Islet of Langerhans (tissue), 1 donor: ENCODE data around the gene PER1.

Source experiments
- FAIRE-seq: peaks from one replicate; lab custom pipeline; 2011; peaks lifted over from hg19 to GRCh38; lab: Jason Lieb, UNC

Gene PER1

DNA sequence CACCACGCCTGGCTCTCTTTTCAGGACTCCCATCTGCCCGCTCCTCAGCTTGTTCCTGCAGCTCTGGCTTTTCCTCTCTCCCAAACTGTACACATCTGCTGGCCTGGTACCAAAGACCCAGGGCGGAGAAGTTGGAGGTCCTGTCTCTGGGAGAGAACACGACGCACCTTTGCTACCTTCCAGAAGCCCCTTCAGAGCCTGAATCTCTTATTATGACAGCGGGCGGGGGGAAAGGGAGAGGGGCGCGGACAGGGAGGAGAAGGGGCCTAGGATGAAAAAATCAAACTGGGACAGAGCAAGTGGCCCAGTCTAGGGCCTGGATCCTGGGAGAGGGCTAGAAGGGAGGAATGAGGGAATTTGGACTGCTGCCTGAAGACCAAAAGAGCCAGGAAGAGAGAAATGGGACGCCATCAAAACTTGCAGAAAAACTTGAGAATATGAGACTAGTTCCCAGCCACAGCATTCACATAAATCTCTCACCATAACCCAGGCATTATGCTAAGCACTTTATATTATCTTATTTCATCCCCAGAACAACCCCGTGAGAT is 2.5 kb upstream of the PER1 start:
- FAIRE-seq = no peak

DNA sequence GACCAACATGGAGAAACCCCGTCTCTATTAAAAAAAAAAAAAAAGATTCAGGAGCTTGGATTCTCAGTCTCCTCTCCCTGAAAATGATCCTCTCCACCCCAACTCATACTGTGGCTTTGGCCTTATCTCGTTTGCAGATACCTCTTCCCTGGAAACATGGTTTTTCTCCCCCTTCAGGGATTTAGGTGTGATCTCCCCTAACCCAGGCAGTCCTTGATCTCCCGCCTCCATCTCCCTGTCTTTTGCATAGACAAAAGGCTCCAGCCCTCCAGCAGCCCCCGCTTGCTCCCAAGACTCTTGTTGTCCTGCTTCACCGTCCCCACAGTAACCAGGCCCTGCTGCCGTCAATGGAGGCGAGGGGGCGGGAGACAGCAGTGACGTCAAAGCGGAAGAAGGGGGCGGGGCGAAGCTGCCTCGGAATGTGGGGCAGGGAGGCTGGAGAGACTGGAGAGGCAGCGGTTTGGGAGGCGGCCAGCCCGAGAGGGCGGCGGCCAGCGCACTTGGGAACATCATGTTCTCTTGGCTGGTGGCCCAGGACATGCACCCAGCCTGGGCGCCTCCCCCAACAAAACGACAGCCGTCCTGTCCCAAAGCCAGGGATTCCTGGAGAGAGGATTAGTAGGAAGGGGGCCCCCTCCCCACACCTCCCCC is 1.9 kb upstream of the PER1 start:
- FAIRE-seq = no peak

DNA sequence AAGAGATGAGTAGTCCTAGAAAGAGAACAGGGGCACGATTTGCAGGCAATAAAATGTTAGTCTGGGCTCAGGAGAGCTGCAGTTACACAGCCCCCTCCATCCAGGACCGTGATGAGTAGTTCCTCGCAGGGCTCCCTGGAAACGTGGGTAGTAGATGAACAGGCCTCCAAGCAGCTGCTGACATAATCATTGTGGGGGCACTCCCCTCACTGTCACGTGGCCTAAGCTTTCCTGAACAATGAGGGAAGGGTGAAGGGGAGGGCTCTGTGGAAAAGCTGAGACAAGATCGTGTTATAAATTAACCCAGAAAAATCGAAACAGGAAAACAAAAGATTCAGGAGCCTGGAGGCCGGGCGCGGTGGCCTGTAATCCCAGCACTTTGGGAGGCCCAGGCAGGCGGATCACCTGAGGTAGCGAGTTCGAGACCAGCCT is 1.3 kb upstream of the PER1 start:
- FAIRE-seq = peak; percentile 94

DNA sequence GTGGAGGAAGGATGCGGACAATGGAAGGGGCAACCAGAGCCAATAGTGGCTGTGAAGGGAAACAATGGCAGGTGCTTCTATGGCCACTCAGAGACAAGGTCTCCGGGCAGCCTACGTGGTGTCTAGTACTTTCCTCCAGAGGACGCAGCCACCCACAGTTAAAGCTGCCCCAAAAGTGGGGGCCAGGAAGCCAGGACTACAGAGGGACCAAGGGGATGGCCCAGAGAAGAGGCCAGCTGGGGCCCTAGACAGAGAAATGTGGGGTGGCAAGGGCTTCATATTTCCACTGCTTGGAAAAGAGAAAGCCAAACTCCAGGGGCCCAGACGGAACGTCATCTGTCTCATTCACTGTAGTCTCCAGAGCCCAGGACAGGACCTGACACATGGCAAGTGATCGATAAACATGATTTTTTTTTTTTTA is 837 bp upstream of the PER1 start:
- no peak for FAIRE-seq

DNA sequence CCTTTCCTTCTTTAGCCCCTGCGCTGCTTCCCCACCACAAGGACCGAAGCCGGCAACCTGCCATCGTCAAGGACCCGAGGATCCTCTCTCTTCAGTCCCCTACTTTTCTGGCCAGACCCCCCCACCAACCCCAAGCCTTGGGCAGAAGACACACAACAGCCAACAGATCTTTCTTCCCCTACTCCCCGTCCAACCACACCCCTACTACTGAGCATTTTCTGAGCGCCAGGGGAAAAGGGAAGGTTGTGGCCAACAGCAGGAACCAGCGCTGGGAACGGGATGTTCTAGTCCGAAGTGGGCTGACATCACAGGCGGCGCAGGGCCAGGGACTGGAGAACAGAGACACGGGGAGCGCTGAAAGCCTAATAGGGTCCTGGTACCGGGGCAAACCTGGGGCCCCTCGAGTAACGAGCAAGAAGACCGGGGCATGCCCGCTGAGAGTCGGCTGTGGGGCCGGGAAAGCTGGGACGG is 528 bp downstream of the PER1 start:
- FAIRE-seq = no peak

DNA sequence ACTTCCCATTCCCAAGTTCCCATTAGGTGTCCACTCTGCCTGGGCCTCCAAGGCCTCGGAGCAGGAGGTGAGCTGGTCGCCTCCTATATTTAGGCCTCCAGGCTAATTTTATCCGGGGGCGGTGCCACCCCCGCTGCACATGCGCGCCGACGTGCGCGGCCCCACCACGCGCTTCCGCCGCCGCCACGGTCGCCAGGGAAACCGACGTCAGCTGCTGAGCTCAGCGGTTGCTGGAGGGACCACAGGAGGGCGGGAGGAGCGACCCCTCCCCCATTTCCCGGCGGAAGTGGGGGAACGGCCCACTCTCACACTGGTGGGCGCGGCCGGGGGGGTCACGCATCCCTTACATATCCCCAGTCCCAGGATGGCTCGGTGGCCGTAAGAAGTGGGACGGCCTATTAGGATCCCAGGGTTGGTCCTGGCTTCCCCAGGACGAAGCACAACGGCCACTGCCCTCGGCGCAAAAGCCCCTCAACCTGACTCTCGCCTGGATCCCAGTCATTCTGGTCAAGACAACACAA is 1.0 kb downstream of the PER1 start:
- FAIRE-seq = no peak

DNA sequence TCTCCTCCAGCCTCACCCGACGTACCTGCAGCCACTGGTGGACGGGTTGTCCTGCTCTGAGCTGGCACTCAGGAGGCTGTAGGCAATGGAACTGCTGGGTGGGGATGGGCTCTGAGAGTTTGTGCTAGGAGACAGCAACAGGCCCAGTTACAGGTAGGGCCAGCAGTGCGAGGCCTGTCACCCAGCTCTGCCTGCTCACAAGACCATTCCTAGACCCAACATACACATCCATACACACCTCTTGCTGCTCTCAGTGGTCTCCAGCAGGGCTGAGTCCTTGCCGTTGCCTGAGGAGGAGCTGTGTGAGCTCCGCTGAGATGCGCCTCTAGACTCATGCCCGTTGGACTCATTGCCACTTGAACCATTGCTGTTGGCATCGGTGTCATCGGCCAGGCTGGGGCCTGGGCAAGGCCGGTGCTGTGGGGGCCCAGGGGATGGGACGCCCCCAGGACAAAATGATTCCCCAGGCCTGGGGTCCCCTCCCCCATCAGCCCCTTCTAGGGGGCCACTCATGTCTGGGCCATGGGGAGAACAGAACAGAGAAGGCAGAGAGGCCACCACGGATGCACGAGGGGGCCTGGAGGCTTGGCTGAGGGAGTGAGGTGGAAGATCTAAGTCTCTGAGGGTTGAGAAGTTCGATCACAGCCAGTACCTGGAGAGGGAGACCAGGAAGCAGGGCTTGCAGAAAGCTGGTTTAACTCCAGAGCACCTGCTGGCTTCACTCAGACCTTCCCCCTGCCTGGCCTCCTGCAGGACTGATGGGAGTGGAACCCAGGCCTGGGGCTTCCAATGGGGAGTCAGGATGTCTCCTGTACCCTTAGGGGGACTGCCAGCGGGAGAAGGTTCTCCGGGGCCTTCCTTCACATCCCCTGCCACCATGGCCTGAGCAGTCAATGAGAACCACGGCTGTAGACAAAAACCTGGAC is 1.7 kb downstream of the PER1 start:
- no peak for FAIRE-seq

DNA sequence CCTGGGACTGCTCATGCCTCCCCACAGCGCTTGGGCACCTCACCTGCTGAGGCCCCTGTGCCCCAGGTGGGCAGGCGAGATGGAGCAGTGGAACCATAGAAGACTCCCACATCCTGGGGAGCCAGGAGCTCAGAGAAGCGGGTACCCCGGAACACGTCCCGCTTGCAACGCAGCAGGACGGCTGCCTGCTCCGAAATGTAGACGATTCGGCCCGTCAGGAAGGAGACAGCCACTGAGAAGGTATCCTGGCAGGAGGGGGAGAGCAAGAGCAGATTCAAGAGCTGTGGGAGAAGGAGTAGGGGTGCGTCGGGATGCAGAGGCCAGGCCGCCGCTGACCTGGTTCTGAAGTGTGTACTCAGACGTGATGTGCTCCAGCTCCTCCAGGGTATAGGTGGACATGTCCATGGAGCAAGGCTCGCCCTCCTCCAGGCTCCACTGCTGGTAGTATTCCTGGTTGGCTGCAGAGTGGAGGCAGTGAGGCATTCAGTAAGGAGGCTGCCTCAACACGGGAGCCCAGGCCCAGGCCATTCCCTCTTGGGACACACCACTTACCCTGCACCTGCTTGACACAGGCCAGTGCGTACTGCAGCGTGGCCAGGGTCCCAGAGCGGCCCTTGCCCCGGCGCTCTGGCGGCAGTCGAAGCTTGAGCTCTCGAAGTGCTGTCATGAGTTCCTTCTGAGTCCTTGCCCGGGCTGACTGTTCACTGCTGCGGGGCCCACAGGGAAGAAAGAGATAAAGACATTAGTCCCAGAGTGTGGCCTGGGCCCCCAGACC is 2.6 kb downstream of the PER1 start:
- no peak for FAIRE-seq

DNA sequence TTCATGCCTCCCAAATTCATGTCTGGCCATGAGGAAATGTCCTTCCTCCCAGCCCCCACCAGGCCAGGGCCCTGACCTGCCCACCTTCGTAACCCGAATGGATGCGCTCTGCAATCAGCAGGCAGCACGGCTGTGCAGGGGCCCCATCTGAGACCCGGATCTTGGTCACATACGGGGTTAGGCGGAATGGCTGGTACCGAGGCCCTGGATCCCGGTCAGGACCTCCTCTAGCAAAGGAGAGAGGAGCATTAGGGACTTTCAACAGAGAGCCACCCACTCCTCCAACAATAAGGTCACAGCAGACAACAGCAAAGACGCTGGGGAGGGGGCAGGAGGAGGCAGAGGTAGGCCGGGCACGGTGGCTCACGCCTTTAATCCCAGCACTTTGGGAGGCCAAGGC is 3.6 kb downstream of the PER1 start:
- FAIRE-seq = no peak

DNA sequence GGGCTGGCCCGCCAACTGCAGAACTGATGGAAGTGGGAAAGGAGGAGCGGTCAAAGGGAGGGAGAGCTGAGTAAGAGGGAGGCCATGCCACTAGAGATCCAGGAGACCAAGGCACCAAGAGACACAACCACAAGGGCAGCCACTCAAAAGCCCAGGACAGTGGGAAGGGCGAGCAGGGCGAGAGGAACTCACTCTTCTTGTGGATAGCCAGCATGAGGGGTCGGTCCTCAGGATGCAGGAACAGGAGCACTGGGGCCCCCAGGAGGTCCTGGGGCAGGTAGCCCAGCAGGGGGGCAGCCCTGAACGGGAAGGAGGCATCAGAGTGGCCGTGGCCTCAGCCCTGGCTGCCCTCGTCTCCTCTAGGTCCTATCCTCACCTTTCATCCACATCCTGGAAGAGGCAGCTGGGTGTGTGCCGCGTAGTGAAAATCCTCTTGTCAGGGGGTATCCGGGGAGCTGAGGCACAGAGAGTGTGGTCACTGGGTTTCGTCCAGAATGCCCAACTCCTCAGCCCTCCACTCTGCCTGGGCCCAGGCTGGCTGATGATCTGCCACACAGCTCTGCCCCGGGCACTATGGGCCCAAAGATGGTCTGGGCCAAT is 4.3 kb downstream of the PER1 start:
- FAIRE-seq = no peak

DNA sequence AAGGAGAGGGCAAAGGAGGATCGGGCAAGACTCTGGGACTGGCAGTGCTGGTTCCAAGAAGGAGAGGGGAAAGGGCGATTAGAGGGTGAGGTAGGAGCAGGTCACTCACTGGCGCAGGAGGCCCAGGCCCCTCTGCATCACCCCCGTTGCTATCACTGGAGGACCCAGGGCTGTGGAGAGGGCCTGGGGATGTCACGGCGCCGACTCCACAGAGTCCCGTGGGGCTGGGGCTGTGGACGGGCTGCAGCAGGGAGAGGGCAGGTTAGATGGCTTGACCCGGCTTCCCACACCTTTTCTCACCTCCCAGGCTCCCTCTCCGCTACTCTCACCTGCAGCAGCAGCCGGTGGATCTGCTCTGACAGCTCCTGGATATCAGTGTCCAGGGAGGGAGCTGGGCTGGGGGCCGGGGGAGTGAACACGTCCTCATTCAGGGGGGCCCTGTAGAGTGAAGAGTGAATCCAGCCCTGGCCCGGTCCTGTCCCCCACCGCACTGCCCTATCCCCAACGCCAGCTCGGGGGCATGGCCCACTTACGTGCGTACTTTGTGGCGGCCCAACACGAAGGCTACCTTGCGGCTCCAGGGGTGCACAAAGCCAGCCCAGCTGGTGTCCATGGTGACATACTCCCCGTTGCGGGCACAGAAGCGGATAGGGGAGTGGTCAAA is 4.9 kb downstream of the PER1 start:
- FAIRE-seq = no peak

DNA sequence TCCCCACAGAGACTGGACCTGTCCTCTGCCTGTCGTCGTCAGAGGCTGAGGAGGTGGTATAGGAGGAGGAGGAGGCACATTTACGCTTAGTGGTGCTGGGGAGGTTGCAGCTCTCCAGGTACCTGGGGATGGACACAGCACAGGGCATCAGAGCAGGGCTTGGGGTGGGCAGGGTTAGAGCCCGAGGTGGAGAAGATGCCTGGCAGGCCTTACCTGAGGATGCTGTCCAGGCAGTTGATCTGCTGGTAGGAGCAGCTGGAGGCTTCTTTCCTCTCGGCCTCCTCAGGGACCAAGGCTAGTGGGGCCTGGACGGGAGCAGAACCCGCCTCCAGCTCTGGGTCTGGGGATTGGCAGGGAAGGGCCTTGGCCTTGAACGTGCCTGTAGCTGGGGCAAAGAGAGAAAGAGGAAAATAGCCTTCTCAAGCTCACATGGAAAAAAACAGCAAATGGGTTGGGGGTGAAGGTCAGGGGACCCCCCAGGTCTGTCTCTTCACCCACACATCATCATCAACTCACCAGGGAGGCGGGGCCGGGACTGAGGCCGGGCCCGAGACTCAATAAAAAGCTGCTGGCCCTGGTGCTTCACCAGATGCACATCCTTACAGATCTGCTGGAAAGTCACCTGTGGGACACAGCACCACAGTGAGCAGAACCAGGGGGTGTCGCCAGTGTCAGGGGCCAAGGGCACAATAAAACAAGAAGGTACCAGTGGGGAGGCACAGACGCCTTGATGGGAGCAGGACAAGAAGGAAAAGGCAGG is 5.6 kb downstream of the PER1 start:
- no peak for FAIRE-seq

DNA sequence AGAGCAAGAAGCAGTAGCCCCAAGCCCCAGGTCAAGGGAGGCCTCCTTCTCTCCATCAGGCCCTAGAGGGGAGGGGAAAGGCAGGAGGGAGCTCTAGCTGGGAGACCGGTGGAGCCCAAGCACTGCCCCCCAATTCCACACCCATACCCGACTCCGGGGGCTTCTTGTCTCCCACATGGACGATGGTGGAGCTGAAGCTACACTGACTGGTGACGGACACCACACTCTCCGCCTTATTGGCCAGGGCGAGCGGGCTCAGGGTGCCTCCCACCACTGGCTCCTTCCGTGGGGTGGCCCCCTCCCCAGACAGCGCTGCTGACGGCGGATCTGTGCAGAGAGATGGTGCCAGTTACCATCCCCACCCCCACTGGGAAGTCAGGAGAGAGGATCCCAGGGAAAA is 6.4 kb downstream of the PER1 start:
- FAIRE-seq = no peak

DNA sequence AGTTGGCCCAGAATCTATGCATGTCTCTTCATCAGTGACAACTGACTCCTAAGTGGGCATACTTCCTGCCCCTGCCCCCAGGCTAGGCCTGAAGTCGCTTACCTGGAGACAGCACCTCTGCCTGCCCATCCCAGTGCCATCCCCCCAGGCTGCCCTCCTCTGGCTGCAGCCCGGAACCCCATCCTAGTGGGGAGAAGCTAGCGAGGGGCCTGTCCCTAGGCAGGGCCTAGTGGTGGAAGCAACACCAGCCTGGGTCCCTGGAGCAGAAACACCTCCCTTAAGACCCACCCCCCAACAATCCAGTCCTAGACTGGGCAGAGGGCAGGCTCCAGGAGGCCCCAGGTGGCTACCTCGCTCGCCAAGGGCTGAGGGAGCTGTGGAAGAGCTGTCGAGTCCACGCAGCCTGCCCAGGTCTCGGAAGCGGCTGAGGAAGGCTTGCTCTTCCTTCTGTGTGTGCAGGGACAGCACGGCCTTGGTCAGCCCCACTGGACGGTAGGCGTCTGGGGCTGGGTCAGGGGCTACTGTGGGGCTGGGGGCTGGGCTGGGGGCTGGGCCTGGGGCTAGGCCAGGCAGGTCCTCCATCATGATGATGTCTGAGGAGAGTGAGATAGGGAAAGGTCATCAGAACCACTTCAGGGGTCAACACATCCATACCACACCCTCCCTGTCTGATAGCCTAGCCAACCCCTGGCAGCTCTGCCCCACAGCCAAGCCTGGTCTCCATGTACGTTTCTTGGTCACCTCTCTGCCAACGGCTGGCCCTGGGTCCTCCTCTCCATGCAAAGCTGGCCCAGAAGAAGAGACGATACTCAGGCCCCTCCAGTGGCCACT is 7.6 kb downstream of the PER1 start:
- no peak for FAIRE-seq

DNA sequence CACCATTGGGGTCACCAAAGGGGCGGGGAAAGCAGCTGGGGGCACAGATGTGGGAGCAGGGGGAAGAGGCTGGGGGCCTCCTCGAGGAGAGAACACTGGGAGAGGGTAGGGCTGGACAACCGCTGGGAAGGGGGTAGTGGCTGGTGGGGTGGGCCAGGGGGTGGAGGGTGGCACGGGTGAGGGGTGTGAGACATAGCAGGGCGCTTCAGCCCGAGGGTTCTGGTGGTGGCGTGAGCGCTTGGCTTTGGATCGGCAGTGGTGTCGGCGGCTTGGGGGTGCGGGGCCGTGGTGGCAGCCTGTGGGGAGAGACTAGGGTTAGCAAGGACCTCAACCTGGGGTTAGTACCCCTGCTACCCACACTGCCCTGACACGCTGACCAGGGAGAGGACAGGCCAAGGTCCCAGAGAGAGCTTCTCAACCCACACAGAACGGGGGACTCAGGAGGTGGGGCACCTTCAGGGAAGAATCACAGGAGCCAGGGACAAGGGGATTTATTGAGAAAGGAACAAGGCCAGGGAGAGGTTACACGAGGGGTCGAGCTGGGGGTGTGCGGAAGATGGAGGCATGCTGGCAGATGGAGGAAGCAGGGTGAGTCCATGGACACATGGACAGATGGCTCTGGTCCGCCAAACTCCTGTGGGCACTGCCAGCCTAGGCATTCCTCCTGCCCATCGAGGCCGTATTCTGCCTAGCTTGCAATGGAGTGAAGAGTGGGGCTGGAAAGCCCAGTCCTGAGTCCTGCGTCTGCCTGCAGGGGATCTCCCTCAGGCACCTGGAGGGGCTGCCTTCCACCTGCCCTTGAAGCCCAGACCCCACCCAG is 8.4 kb downstream of the PER1 start:
- no peak for FAIRE-seq

DNA sequence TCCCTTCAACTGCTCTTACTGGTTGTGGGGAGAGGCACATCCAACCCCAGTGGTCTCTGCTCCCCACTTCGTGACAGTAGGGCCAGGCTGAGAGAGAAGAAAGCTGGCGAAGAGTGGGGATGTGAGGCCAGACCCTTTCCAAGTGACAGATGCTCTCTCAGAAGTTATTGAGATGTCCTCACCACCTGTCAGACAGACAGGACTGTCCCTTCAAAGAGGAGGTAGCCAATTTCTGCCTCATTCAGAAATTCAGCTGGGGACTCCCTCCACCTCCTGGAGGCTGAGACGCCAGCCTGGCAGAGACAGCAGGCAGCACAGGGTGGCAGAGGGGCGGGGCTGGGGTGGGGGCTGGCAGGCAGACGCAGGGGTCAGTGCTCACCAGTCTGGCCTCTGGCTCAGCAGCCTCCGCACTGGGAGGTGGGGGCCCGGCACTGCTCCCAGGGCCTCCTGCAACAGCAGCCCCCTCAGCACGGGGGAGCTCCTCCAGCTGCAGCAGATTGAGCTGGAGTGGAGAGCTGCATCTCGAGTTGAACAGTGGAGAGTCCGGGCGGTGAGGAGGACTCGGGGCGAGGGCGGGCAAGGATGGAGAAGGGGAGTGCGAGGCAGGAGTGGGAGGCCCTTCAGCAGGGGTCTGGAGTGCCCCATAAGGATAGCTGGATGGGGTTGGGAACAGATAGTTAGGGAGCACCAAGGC is 9.2 kb downstream of the PER1 start:
- FAIRE-seq = no peak

DNA sequence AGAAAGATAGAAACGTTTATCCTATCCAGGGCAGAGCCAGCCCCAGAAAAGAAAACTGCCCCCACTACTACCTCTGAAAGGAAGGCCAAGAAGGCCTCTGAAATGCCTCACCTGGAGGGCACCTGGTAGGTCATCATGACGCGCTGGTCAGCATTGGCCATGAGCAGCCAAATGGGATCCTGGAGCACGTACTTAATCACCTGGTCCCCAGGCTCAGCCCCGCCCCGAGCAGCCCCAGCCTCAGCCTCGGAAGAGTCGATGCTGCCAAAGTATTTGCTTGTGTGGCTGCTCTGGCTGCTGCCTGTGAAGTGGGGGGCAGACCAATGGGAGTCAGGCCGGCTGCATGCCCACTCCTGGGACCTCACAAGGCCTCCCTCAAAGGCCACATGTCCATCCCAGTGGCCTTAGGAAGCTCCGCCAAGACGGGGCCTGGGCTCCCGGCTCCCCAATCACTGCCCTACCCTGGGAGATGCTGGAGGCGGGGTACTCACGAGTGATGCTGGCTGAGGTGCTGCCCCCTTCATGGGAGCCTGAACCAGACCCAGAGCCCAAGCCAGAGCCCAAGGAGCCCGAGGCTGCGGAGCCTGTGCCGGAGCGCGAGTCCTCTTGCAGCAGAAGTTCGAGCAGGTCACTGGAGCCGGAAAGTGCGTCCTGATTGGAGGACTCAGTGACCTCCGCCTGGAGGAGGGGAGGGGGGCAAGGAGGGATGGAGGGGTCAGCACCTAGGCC is 9.9 kb downstream of the PER1 start:
- FAIRE-seq = no peak
